Tibial artery (tissue), 4 donors: ENCODE results near the gene MBNL2.
A peak's percentile ranks its signal among the peaks of the same experiment; 100 is the strongest.

ENCODE experiments used
- DNase-seq, 2 donors: peaks; one replicate each; pipeline ENCODE4 v3.0.0-alpha.2; 2019
- H3K27ac ChIP-seq, 2 donors: fragments of 200-600 bp; sonication (generic) in 1 of 2; 1 replicate in 1 of 2; 2 replicates in 1 of 2; pipeline ENCODE4 v1.5.1; 2018 to 2019; ENCODE audit warnings: mild to moderate bottlenecking in 1 of 2
- H3K27me3 ChIP-seq, 2 donors: fragments of 200-600 bp; sonication (generic) in 1 of 2; one replicate each; pipeline versions ENCODE4 v1.5.1 to v1.6.0; 2016 to 2019
- H3K36me3 ChIP-seq, 3 donors: fragments of 200-600 bp; sonication (generic) in 2 of 3; one replicate each; pipeline ENCODE4 v1.5.1; 2016 to 2019; ENCODE audit warnings: mild to moderate bottlenecking in 2 of 3
- H3K4me1 ChIP-seq, 4 donors: fragments of 200-600 bp; sonication (generic) in 2 of 4; 1 replicate in 3 of 4; 2 replicates in 1 of 4; pipeline ENCODE4 v1.5.1; 2016 to 2019
- H3K4me3 ChIP-seq, 2 donors: fragments of 200-600 bp; sonication (generic) in 1 of 2; 1 replicate in 1 of 2; 2 replicates in 1 of 2; pipeline ENCODE4 v1.5.1; 2018 to 2019; ENCODE audit warnings: mild to moderate bottlenecking in 2 of 2
- H3K9me3 ChIP-seq, 3 donors: fragments of 200-600 bp; sonication (generic) in 1 of 3; one replicate each; pipeline ENCODE4 v1.5.1; 2016 to 2019
- intact Hi-C: fragments of 100-400 bp; cut with DNase I; formaldehyde crosslinking; loops from one replicate; pipeline ENCODE4 v1.15.0; 2023; ENCODE audit warnings: low total_unique reads
- TF ChIP-seq, protein P1 (sequence below), 2 experiments: fragments of 200-600 bp in 1 of 2; fragments of 450-650 bp in 1 of 2; IDR thresholded peaks; one replicate each; pipeline ENCODE4 v1.5.1; 2017 to 2019; ENCODE audit warnings: antibody characterized with exemption in 2 of 2, mild to moderate bottlenecking in 1 of 2, moderate library complexity in 1 of 2

MBNL2 gene, protein sequence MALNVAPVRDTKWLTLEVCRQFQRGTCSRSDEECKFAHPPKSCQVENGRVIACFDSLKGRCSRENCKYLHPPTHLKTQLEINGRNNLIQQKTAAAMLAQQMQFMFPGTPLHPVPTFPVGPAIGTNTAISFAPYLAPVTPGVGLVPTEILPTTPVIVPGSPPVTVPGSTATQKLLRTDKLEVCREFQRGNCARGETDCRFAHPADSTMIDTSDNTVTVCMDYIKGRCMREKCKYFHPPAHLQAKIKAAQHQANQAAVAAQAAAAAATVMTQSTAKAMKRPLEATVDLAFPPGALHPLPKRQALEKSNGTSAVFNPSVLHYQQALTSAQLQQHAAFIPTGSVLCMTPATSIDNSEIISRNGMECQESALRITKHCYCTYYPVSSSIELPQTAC

DNA sequence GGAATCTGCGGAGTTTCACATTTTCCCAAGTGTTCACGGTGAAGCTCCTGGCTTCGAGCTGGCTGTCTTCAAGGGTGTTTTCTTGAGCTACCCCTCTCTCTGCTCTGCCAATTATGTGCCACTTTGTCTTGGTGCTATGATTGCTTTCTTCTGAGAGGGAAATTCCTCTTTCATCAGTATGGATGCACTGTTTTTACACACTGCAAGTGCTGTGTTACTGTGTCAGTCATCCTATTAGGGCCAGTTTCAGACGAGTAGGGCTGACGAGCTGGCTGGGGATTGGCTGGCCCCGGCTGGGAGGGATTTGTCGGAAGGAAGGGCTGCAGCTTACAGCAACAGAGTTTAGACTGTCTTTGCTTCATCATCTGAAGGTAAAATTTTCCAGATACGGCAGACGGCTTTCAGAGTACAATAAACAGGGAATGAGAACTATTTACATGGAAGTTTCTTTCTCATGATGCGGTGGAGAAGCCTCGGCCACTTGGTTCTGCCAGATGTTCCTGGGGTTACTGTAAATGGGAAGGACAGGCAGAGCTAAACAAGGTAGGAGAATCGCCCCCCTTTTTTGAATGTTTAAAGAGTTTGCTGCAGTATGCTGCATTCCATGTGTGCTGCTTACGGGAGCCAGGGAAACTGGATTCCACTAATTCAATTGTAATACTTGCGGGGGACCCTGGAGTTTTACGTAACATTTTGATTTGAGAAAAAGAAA lies at the start of gene MBNL2:
Gene MBNL2 (plus strand): TSS at position 345 of the 712 bp plus-strand sequence. CDS start 53,903 bp downstream, outside the sequence.
- Histone ChIP-seq H3K36me3 (no peaks in the 10 kb centered on the region), H3K4me3 (peak within 1 kb of the TSS; percentile 65 to 72), H3K4me1 (peaks cover 0 to 29% (median 18%) of the 10 kb centered on the region in 4 donors), H3K27ac (peak within 1 kb of the TSS; percentile 78 to 84), H3K27me3 (no peaks in the 10 kb centered on the region), H3K9me3 (no peaks in the 10 kb centered on the region)
- TF ChIP-seq, protein P1, sequence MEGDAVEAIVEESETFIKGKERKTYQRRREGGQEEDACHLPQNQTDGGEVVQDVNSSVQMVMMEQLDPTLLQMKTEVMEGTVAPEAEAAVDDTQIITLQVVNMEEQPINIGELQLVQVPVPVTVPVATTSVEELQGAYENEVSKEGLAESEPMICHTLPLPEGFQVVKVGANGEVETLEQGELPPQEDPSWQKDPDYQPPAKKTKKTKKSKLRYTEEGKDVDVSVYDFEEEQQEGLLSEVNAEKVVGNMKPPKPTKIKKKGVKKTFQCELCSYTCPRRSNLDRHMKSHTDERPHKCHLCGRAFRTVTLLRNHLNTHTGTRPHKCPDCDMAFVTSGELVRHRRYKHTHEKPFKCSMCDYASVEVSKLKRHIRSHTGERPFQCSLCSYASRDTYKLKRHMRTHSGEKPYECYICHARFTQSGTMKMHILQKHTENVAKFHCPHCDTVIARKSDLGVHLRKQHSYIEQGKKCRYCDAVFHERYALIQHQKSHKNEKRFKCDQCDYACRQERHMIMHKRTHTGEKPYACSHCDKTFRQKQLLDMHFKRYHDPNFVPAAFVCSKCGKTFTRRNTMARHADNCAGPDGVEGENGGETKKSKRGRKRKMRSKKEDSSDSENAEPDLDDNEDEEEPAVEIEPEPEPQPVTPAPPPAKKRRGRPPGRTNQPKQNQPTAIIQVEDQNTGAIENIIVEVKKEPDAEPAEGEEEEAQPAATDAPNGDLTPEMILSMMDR (IDR thresholded peaks at IDR 0.05) = no peak
- DNase-seq = peak; percentile 90 to 94
- intact Hi-C loops = loop anchor here (5.0 kb wide), 1 partner anchor 125 kb away; no protein-coding TSS in a partner anchor

DNA sequence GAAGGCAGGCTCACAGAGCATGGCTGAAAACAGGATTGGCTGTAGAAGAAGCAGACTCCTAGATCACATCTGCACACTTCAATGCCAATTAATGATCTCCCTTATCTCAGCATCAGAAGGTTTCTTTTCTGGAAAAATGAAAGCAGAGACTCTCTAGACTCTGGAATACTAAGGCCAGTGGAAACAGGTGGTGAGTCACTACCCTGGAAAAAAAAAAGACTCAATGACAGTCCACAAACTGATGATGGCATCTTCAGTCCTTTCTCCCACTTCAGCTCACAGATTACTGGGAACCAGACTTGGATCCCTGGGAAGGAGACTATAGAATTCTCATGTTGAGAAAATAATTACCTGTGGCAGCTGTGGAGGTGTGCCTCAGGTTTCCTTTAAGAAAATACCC lies 47.5 kb upstream of the MBNL2 start:
- Histone ChIP-seq H3K4me3 (no peak overlapping the region), H3K27me3 (no peaks in the 10 kb centered on the region), H3K4me1 (no peaks in the 10 kb centered on the region), H3K36me3 (no peaks in the 10 kb centered on the region), H3K27ac (no peak overlapping the region), H3K9me3 (no peaks in the 10 kb centered on the region)
- DNase-seq = no peak
- TF ChIP-seq, protein P1 (IDR thresholded peaks at IDR 0.05) = no peak
- intact Hi-C loops = no loop called here

DNA sequence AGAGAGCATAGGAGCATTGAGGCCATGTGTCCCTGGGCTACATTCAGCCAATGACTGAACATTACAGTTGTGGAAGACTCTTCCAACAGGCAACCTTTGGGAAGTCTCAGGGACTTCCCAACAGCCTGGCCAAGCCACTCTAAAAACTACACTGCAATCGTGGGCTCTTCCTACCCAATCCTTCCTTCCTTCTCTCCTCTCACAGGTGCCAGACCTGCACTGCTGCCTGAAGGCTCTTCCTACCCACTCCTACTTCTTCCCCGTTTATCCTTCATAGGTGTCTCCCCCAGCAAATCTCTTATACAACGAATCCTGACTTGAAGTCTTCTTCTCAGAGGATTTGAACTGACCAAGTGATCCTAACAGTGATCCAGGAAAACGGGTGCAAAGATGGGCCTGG lies 47.1 kb upstream of the MBNL2 start:
- no peaks in the 10 kb centered on the region for H3K36me3 ChIP-seq
- H3K27ac ChIP-seq = no peak overlapping the region
- TF ChIP-seq, protein P1 (IDR thresholded peaks at IDR 0.05) = no peak
- intact Hi-C loops = no loop called here
- no peak for DNase-seq
- no peaks in the 10 kb centered on the region for H3K9me3 ChIP-seq
- H3K27me3 ChIP-seq = no peaks in the 10 kb centered on the region
- no peaks in the 10 kb centered on the region for H3K4me1 ChIP-seq
- H3K4me3 ChIP-seq = no peak overlapping the region

DNA sequence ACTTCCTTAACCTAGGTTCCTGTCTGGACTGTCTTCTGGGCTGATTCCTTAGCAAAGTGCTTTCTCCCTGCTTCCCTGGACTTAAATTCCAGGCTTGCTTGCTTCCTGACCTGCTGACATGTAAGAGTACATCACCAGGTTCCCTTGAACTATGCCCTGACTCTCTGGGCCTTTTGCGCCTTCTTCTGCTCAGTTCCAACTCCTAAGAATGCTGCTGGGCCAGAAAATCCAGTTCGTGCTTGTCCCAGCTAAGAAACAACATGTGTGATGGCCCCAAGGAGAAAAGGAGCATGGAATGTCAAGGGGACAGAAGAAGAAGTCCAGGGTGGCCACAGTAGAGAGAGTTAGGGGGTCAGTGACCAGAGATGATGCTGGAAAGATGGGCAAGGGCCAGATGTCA lies 42.6 kb upstream of the MBNL2 start:
- intact Hi-C loops = no loop called here
- H3K4me3 ChIP-seq = no peak overlapping the region
- H3K27me3 ChIP-seq = no peaks in the 10 kb centered on the region
- no peak for DNase-seq
- no peak overlapping the region for H3K27ac ChIP-seq
- no peaks in the 10 kb centered on the region for H3K4me1 ChIP-seq
- H3K36me3 ChIP-seq = no peaks in the 10 kb centered on the region
- TF ChIP-seq, protein P1 (IDR thresholded peaks at IDR 0.05) = no peak
- H3K9me3 ChIP-seq = no peaks in the 10 kb centered on the region

DNA sequence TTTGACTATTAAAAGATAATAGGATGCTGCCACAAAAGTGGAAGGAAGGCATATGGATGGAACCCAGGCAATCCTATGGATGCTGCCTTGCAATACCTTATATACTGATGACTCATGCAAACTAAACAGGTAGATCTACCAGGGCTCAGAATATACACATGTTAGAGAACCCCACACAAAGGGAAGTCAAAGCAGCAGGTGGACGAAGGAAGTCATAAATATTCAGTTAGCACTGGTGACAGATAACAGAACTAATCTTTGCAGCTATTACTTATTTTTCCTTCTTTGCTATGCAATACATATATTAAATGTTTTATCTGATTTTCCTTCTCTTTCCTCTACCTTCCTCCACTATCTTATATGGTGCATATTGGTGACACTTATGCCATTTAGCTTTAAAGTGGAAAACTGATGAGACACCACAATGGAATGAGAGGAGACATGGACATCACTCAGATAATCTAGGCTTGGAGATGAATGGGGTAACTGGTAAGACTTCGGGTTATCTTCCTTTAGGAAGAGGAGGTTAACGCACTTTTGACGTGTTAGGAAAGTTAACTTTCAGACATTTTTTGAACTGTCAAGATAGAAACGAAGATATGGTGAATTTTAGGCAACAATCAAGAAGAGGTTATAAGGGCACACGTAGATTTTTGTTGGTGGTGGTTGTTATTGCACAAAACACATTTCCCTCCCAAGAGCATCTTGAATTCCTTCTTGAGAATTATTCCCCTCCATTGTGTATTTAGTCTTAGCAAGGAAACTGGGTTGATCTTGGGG lies 39.8 kb upstream of the MBNL2 start:
- Histone ChIP-seq H3K4me3 (no peak overlapping the region), H3K4me1 (no peaks in the 10 kb centered on the region), H3K27me3 (no peaks in the 10 kb centered on the region), H3K36me3 (no peaks in the 10 kb centered on the region), H3K27ac (no peak overlapping the region), H3K9me3 (no peaks in the 10 kb centered on the region)
- intact Hi-C loops = no loop called here
- DNase-seq = no peak
- TF ChIP-seq, protein P1 (IDR thresholded peaks at IDR 0.05) = no peak
